K562 treated with DMSO at 1 percent for 4 hours (cell line): Measurements from ENCODE around the gene VIL1. TPM values are rescaled to one million over a fixed set of nuclear protein-coding genes. Genes with fewer than 3 reads are reported as not detected.

Experiments used
- total RNA-seq: library from RNA; unstranded; fragments of 300-600 nt; gene quantifications from 2 replicates; pipeline ENCODE4 v1.2.3, GENCODE V29; 2022; ENCODE audit not compliant: insufficient read depth

The VIL1 gene
- 0.88 and 1.4 TPM in 2 replicates for total RNA-seq

DNA sequence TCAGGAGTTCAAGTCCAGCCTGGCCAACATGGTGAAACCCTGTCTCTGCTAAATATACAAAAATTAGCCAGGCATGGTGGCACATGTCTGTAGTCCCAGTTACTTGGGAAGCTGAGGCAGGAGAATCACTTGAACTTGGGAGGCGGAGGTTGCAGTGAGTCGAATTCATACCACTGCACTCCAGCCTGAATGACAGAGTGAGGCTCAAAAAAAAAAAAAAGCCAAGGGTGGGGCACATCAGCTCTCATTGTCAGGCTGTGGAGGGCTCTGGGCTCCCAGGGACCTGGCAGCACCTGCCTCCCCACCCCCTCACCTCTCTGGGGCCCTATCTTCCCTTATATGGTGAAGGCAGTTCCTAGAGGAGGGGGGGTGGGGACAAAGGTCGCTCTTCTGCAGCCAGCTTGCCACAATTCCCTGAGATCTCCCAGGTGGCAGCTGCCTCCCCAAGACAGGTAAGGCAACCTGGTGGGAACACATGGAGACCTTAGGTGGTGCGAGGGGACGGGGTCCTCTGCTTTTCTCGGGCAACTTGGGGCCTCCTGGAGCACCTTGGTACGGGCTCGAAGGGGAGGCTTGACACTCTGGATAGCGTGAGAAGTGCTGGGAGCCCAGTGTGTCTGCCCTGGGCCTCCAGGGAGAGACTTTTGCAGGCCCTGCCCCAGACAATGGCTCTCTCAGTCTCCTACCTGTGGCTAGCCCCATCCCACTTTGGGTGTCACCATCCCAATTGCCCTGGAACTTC lies at the start of gene VIL1:
Gene VIL1 (plus strand): TSS at position 407 of the 742 bp plus-strand sequence. CDS start 4,656 bp downstream, outside the sequence.

GRCh38 chr2:218381916-218382366 lies 37.0 kb upstream of the VIL1 start, which contains the start of gene SLC11A1:
TSS of gene SLC11A1 (plus strand) at chr2:218382273. CDS start at chr2:218382369, 96 bp downstream.

DNA sequence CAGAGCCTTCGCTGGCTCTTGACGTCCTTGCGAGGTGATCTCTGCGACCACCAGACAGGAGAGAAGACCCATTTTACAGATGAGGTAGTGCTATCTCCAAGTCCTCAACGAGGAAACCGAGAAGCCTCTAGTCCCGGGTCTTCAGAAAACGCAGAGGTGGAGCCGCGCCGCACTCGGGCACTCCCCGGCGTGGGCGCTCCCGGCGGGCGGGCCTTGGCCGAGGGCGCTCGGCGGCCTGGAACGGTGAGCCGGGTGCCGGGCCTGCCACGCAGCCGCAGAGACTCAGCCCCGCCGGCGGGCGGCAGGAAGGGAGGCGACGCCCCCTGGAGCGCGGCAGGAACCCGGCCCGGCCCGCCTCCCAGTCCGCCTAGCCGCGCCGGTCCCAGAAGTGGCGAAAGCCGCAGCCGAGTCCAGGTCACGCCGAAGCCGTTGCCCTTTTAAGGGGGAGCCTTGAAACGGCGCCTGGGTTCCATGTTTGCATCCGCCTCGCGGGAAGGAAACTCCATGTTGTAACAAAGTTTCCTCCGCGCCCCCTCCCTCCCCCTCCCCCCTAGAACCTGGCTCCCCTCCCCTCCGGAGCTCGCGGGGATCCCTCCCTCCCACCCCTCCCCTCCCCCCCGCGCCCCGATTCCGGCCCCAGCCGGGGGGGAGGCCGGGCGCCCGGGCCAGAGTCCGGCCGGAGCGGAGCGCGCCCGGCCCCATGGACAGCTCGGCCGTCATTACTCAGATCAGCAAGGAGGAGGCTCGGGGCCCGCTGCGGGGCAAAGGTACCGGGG lies 19.3 kb upstream of the VIL1 start, which contains the start of gene CTDSP1:
Gene CTDSP1 (plus strand): TSS at position 478 of the 776 bp plus-strand sequence. CDS start 223 bp downstream, at position 701.

Other genes with a start within 250 kb of the VIL1 start
- 128 and 130 TPM in 2 replicates for gene ARPC2, start 201.9 kb upstream of the VIL1 start, total RNA-seq
- gene GPBAR1, start 158.1 kb upstream of the VIL1 start, total RNA-seq = not detected in 2 replicates
- gene AAMP, start 149.0 kb upstream of the VIL1 start, total RNA-seq = 76.3 and 90.0 TPM in 2 replicates
- 31.6 and 50.6 TPM in 2 replicates for gene PNKD, start 148.6 kb upstream of the VIL1 start, total RNA-seq
- gene TMBIM1, start 126.6 kb upstream of the VIL1 start, total RNA-seq = 67.5 and 81.0 TPM in 2 replicates
- gene CATIP, start 62.3 kb upstream of the VIL1 start, total RNA-seq = not detected in 2 replicates
- gene SLC11A1, start 36.9 kb upstream of the VIL1 start, total RNA-seq = 0.53 and 0.71 TPM in 2 replicates
- 43.3 and 47.3 TPM in 2 replicates for gene CTDSP1, start 19.3 kb upstream of the VIL1 start, total RNA-seq
- gene USP37, start 149.2 kb downstream of the VIL1 start, total RNA-seq = 4.2 and 4.5 TPM in 2 replicates
- gene CNOT9, start 149.7 kb downstream of the VIL1 start, total RNA-seq = 14.4 and 20.2 TPM in 2 replicates
- 0.29 TPM in 1 of 2 replicates, not detected in the other for gene PLCD4, start 188.8 kb downstream of the VIL1 start, total RNA-seq
- gene ZNF142, start 240.5 kb downstream of the VIL1 start, total RNA-seq = 6.6 and 9.1 TPM in 2 replicates
- 20.8 and 21.4 TPM in 2 replicates for gene BCS1L, start 240.6 kb downstream of the VIL1 start, total RNA-seq